ENCODE measurements around the gene AACS. TPM values are rescaled to one million over a fixed set of nuclear protein-coding genes. Genes with fewer than 3 reads are reported as not detected.

Gene AACS
- total and polyA plus RNA-seq, 10 of the 15 experiments (the other 5 are each of a cell fraction or from before 2014, with no cell fraction given) = 10.1 to 34.0 (median 21.1) TPM

DNA sequence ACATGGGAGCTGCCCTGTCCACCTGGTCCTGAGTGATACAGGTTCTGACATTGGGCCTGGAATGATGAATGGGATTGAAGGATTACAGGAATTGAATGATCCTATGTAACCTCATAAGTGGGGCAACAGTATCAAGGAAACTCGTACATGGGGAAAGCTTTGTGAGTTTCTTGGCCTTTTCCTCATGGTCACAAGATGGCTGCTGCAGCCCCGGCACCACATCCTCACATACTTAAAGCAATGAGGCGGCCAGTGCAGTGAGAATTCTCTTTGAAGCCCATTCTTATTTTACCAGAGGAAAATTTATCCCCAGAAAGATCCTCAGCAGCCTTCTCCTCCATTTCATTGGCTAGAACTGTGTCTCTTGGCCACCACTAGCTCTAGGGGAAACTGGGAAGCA is 91.9 kb downstream of the AACS start:
- FAIRE-seq (no peak), ATAC-seq (no peak), DNase-seq (ENCODE audit: low read depth, low spot score) (no peak)
- BruUV-seq (replicated peaks) = no TSS peak
- Histone ChIP-seq H3K4me3 (no peak overlapping the region), H3K9ac (ENCODE audit: control insufficient read depth, insufficient read depth, low read length) (no peak overlapping the region), H3K36me3 (ENCODE audit: control insufficient read depth in 2 of 2, insufficient read depth in 2 of 2, low read length in 1 of 2) (no peaks in the 10 kb centered on the region), H3K4me2 (ENCODE audit: control insufficient read depth, insufficient read depth) (no peak overlapping the region), H3K79me2 (ENCODE audit: control insufficient read depth, insufficient read depth, low read length) (no peaks in the 10 kb centered on the region), H3K9me3 (replicated peaks; ENCODE audit: control insufficient read depth, insufficient read depth, low read length) (no peaks in the 10 kb centered on the region; the same call in 2 of the 3 replicates), H3K27ac (ENCODE audit: control insufficient read depth, insufficient read depth) (no peak overlapping the region), H3K27me3 (replicated peaks in 1 of 2; ENCODE audit: control insufficient read depth in 2 of 2, insufficient read depth in 2 of 2, low read length in 1 of 2) (no peaks in the 10 kb centered on the region), H3K4me1 (ENCODE audit: control insufficient read depth, insufficient read depth, low read length) (no peaks in the 10 kb centered on the region), H4K20me1 (ENCODE audit: control insufficient read depth, insufficient read depth) (no peaks in the 10 kb centered on the region), H2AFZ (ENCODE audit: control insufficient read depth, low read depth, low read length) (no peak overlapping the region)
- ChIA-PET POLR2A (no interaction called here), SMC1A (ENCODE audit: uncharacterized antibody, unreplicated experiment) (interaction anchor here (0.6 kb wide), 1 partner anchor 119 kb away, joined by 3 read pairs; no protein-coding TSS in a partner anchor), RAD21 (ENCODE audit: unreplicated experiment) (no interaction called here), CTCF (interaction anchor here (1.3 kb wide), 1 partner anchor 216 kb away, joined by 3 read pairs; no protein-coding TSS in a partner anchor)
- in situ Hi-C loops (cut with MboI) = no loop called here
- 64% methylated on average over 3 of the region's 3 CpGs for WGBS (ENCODE audit: insufficient coverage, insufficient replicate concordance, low lambda C conversion rate, missing lambda C conversion rate)
- intact Hi-C loops (cut with micrococcal nuclease; ENCODE audit: unreplicated experiment) = no loop called here
- TF ChIP-seq CHD2 (IDR thresholded peaks at IDR 0.05; ENCODE audit: borderline replicate concordance, low read depth, low read length) (no peak), YY1 (IDR thresholded peaks at IDR 0.05; ENCODE audit: low read depth, low read length) (no peak), HDAC6 (IDR thresholded peaks at IDR 0.05; ENCODE audit: unreplicated experiment) (no peak), ZSCAN29 (IDR thresholded peaks at IDR 0.05) (no peak), YBX1 (IDR thresholded peaks at IDR 0.05) (no peak), SIX5 (IDR thresholded peaks at IDR 0.05; ENCODE audit: low read depth, low read length, severe bottlenecking) (no peak), RFX5 (IDR thresholded peaks at IDR 0.05; ENCODE audit: low read depth, low read length) (no peak), ZBED1 (IDR thresholded peaks at IDR 0.05; ENCODE audit: borderline replicate concordance) (no peak), RAD21 (IDR thresholded peaks at IDR 0.05; ENCODE audit: insufficient read depth, low read depth, low read length) (no peak), JUNB (IDR thresholded peaks at IDR 0.05) (no peak), SREBF2 (IDR thresholded peaks at IDR 0.05; ENCODE audit: low read length) (no peak), NR2C2 (IDR thresholded peaks at IDR 0.05; ENCODE audit: borderline replicate concordance, control insufficient read depth, insufficient read length, low read depth) (no peak), TBL1XR1 (IDR thresholded peaks at IDR 0.05; ENCODE audit: low read depth, low read length) (no peak), FOS (IDR thresholded peaks at IDR 0.05; ENCODE audit: borderline replicate concordance, extremely low read depth, insufficient read length) (no peak)
- TF ChIP-seq, protein P1, sequence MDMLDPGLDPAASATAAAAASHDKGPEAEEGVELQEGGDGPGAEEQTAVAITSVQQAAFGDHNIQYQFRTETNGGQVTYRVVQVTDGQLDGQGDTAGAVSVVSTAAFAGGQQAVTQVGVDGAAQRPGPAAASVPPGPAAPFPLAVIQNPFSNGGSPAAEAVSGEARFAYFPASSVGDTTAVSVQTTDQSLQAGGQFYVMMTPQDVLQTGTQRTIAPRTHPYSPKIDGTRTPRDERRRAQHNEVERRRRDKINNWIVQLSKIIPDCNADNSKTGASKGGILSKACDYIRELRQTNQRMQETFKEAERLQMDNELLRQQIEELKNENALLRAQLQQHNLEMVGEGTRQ (IDR thresholded peaks at IDR 0.05; ENCODE audit: borderline replicate concordance, low read depth, low read length) = no peak
